COLO668 (cell line): Measurements from ENCODE around the gene STRA6.

Experiments used
- DNase-seq: peaks from one replicate; lab custom pipeline; 2025; ENCODE audit not compliant: unreplicated experiment; lab: John Stamatoyannopoulos, UW

STRA6 gene

DNA sequence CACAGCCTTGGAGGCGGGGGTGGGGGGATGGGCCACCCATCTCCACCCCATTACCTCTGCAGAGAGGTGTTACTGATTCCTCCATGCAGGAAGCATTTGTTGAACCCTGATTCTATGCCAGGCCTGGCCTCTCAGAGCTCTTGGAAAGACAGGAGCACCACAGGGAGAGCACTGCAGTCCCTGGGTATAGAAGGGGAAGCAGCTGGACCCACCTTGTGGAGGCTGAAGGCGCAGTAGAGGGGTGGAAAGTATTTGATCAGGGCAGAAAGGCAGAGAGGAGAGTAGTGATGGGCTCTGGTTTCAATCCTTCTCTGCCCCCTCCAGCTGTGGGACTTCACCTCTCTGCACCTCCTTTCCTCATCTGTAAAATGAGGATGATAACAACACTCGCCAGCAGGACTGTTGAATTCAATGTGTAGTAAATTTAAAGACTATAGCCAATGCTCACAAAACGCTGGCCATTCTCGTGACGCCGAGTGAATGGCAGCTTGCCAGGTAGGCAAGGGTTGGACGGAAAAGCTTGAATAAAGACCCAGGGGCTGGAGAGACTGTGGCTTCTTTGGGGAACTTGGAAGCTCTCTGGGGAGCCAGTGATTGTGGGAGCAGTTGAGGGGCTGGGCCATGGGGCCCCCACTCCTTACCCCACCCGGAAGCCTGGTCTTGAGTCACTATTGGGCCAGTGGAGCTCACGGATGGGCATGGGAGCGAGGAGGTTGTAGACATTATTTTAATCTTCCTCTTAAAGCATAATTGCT is 25.6 kb upstream of the STRA6 start:
- DNase-seq = no peak

DNA sequence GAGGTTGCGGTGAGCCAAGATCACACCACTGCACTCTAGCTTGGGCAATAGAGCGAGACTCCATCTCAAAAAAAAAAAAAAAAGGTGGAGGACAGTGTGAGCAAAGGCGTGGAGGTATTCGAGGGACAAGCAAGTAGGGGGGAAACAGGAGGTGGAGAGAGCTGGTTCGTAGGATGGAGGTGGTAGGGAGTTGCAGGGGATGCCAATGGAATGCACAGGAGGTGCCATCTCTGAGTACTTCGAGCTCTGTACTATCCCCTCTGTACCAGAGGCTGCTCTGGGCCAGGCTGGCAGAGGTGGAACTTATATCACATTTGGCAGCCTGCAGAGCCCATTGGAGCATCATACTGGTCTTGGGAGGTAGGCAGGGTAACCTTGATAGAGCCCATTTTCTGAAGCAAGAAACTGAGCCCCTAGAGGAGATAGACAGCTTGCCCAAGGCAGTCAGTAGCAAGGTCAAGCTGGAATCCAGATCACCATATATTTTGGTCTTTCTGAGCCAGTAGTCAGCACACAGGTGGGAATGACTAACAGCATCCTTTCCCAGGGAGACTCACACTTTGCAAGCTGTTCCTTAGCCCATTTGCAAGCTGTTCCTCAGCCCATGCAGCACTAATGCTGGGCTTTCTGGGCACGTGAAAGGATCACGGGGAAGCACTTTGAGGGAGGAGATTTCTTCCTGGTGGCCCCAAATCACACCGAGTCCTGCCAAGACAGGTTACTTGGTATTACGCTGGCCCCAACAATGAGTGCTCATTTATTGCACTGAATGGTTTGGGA is 24.4 kb upstream of the STRA6 start:
- DNase-seq = no peak

DNA sequence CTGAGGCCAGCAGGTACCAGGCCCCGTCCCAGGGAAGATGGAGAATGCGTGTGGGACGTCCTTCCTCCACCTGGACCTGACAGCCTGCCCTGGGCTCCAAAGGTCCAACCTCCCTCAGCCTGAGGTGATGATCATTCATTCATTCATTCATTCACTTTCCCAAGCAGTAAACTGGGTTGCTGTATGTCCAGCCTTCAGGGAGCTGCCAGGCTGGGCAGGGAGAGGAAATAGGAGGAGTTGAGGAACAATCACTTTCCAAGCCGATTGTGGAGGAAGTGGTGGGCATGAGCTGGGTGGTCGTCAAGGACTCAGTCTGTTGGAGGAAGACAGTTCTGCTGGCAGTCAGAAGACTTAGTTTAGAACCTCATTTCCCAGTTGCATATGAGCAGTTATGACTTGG is 23.3 kb upstream of the STRA6 start:
- DNase-seq = no peak

DNA sequence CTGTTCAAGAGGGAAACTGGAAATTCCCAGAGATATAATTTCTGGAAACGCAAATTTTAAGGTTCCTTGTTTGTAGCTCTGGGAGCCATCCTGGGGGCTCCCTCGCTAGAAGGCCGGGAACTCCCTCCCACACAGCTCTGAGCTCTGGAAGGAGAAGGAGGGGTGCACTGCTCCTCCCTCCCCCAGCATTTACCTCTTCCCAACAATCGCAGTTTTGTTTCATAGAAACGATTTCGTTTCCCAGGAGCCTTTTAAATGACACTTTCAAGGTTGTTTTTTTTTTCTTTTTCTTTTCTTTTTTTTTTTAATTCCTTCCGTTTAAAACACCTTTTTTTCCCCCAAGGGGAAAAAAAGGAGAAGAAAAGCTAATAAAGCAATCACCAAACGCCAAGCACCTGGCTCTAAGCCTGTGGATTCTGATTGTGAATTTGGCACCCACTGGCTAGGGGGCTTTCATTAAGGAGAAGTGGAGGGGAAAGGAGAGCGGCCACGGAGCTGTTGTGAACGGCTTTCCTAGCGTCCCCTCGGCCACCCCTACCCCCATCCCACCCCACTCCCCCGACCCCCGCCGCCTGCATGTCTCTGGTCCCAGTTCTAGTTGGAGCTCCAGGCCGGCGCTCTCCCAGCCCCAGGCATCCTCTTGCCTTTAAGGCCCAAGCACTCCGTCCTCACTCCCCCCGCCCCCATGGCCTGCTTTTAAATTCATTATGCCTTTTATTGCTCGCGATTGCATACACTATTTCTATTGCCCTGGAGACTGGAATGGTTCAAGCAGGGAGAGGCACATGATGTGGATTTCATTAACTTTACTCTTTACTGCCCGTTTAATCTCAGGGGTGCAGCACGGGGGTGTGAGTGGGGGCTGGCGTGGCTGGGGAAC is 19.9 kb upstream of the STRA6 start:
- DNase-seq = no peak

- no peak for DNase-seq
Measured at GRCh38 chr15:74221399-74222239, 19.0 kb upstream of the STRA6 start.

DNA sequence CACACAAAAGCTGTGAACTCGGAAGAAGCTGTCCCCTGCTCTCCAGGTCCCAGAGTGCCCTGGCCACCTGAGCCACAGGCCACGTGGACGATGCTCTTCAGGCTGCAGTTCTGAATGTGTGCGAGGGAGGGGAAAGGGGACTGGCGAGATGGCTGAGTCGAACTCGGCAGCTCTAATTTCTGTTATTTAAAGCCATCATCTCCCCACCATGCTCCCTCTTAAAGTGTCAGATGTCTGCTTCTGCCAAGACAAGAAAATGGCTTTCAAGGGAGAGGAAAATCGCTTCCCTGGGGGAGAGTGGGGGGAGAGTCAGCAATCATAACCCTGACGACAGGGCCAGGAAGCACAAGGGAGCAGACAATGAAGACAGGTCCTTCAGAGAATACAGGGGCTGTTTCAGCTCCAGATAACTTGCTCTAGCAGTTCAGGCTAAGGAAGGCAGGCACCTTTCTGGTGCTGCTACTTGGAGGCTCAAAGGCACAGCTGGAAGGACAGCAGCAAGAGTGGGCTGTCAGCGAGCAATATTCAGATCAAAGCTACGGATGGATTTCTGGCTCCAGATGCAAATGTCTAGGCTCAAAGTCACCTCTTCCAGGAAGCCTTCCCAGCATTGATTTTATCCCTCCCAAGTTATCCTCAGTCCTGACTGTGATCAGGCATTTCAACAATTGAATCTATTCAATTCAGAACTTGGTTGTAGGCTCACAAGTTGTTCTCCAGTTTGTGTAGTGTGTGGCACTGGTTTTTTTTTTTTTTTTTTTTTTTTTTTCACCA is 18.1 kb upstream of the STRA6 start:
- no peak for DNase-seq

DNA sequence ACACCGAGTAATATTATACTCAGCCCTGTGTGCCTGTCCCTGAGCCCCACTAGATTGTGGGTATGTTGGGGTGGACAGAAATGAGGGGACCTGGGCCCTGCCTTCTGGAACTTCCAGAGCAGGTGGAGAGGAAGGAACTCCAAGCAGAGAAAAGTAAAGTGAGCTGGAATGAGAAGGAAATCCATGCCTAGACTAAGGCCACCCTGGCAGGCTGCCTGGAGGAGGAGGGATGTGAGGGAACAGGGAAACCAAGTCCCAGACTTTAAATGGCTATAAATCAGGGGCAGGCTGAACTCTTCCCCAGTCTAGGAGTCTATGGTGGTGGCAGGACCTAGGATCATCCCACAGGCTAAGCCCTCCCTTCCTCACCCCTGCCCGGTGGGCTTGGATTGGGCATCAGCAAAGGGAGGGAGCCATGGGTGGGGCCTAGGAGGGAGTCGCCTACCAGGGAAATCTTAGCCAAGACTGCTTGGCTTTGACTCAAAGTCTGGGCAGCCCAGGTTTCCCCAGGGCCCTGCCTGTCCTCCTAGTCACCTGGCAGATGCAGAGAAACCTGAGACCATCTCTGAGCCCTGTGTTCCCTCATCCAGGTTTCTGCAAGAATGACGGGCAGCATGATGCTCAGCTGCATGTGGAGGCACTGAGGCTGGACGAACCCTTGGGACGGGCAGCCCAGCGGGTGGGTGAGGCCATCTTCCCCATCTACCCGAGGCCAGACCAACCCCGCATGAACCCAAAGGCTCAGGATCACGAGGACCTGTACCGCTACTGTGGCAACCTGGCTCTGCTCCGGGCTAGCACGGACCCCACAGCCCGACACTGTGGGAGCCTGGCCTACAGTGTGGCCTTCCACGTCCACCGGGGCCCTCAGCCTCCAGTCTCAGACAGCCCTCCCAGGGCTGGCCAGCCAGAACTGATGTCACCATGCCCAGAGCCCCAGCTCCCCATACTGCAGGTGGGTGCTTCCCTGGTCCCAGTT is 15.6 kb upstream of the STRA6 start:
- no peak for DNase-seq

- no peak for DNase-seq
Measured at GRCh38 chr15:74216949-74217348, 14.4 kb upstream of the STRA6 start.

DNA sequence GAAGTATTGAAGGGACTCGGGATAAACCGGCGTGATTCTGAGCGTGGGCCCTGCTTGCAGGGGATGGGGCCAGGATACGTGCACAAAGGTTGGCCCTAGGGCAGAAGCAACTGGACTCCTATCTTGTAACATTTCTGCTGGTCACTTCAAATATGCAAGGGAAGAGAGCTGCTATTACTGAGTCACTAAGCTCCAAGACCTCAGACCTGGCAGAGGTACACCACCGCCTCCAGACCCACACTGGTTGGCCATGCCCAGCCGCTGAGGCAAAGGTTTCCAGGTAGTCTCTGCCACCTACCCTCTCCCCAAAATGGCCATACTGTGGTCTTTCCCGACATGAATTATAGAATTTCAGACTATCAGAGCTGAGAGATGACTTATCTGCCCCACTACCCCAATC is 13.4 kb upstream of the STRA6 start:
- no peak for DNase-seq

DNA sequence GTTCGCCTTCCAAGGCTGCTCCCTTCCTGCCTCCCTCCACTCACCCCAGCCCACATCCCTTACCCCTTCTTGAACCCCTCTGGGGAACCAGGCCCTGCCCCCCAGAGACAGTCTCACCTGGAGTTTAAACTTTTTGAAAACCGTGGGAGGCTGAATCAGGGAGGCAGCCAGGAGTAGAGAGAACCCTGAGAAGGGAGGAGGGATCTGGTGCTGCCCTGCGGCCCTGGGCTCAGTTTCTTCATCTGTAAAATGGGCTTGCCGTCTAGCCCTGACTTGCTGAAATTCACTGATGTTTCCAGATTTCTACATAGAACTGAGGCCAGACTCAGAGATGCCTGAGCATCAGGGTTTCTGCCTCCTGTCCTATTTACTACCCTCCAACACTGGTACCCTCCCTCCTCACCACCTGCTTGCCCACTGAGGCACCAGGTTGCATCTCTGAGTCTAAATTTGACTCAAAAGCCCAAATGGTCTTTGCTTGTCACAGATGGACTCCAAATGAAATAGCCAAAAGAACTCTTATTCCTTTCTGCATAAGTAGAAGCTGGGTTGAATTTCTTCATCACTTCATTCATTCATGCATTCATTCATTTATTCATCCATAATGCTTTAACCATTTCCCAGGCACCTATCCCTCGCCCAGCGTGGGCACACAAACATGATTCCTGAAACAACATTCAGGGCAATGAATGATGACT is 11.9 kb upstream of the STRA6 start:
- DNase-seq = no peak

DNA sequence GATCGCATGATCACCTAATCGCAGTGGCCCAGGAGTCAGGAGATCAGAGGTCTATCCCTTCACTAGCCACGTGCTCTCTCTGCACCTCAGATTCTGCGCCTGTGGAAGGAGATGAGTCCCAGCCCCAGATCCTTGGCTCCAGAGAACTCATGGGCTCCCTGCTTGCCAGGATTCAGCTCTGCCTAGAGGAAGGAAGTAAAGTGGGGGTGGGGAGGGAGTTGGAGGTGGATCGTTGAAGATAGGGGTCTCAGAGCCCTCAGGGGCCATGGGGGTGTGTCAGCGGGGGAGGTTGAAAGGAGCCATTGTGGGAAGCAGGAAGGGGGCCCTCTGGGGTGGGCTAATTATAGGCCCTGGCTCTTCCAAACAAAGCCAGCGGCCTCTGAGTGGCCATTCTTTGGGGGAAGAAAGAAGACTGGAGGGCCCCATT is 11.3 kb upstream of the STRA6 start:
- no peak for DNase-seq

DNA sequence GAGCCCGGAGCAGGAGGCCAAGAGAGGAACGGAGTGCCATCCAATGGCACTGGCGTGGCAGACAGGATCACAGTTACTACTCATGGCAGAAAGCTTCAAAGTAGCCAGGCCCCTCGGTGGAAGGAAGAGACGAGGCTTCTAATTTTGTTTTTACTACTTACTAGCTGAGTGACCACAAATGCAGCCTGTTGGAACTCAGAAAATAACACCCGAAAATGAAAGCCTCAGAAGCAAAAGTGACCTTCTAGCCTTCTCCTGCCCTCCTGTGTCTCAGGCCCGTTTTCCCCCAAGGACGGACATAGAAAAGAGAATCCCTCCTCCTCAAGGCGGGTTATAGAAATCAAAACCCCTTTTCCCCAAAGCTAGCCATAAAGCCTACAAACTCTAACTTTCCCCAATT is 9.9 kb upstream of the STRA6 start:
- no peak for DNase-seq

DNA sequence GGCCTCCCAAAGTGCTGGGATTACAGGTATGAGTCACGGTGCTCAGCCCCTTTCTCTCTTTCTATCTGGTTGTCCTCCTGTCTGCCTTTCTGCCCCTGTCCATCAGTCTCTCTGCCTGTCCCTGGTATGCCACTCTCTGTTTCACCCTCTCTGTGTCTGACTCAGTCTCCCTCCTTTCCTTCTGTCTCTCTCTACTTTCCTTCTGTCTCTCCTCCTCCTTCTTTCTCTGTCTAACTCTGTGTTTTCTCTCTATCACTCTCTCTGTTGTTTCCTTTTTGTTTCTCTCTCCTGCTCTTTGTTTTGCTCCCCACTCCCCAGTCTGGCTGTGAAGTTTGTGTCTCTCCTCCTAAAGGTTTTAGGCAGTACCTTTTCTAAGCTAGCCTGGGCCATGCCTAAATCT is 9.1 kb upstream of the STRA6 start:
- DNase-seq = no peak

GRCh38 chr15:74210729-74211128 is 8.1 kb upstream of the STRA6 start:
- DNase-seq = no peak

DNA sequence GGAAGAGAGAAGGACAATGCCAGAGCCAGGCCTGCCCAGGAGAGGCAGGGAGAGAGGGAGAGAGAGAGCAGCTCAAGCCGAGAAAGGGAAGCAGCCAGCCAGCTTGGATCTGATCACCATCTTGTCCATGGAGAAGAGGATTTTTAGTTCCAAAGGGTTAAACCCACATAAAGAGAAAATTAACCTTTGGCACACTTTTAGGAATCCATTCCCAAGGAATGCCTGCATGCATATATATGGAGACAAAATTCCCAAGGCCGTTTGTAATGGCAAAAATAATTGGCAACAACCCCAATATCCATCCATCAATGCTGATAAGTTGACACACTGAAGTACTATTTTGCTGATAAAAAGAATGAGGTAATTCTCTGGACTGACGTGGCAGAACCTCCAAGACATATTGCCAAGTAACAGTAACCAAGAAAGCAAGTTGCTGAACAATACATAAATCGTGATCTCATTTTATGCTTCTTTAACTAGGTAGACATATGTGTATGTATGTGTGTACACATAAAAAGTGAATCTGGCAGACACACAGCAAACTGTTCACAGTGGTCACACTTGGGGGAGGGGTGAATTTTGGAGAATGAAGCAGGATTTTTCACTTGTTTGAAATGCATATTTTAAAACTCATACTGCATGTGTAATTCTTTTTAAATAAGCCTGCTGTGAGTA is 7.5 kb upstream of the STRA6 start:
- no peak for DNase-seq

- DNase-seq = no peak
Measured at GRCh38 chr15:74209560-74209958, 7.0 kb upstream of the STRA6 start.

GRCh38 chr15:74208901-74209559 is 6.4 kb upstream of the STRA6 start:
- DNase-seq = peak; percentile 73
